WTC11 (cell line): Measurements from ENCODE around the gene PDSS2. TPM values are rescaled to one million over a fixed set of nuclear protein-coding genes. Genes with fewer than 3 reads are reported as not detected.

ENCODE experiments used
- ATAC-seq: fragments of 200-7000 bp; cut with Tn5 transposase; 2 replicates; pipeline ENCODE4 v1.10.0; 2021; ENCODE audit warnings: mild to moderate bottlenecking, moderate library complexity
- CTCF ChIA-PET: fragments of 300-600 bp; sonication (Branson Sonifier 250); formaldehyde crosslinking; loops from one replicate; lab custom pipeline; 2021; ENCODE audit warnings: antibody characterized with exemption; lab: Charles Lee
- POLR2A ChIA-PET: fragments of 350-600 bp; sonication (Branson Sonifier 250); formaldehyde crosslinking; loops from one replicate; lab custom pipeline; 2021; ENCODE audit warnings: antibody characterized with exemption; lab: Charles Lee
- DNase-seq: peaks from one replicate; pipeline ENCODE4 v3.0.0; 2021; ENCODE audit warnings: low spot score
- H3K27ac Mint-ChIP-seq: 2 replicates; pipeline ENCODE4 v1.8.0; 2021; ENCODE audit warnings: mixed read lengths
- H3K27me3 Mint-ChIP-seq: 2 replicates; pipeline ENCODE4 v1.8.0; 2021; ENCODE audit warnings: low read depth, mild to moderate bottlenecking, moderate library complexity, mixed read lengths
- H3K36me3 Mint-ChIP-seq: 2 replicates; pipeline ENCODE4 v1.8.0; 2021; ENCODE audit warnings: mixed read lengths
- H3K4me1 Mint-ChIP-seq: 2 replicates; pipeline ENCODE4 v1.8.0; 2022; ENCODE audit warnings: mixed read lengths
- H3K4me3 Mint-ChIP-seq: 2 replicates; pipeline ENCODE4 v1.8.0; 2021; ENCODE audit warnings: mild to moderate bottlenecking, moderate library complexity, mixed read lengths
- H3K9me3 Mint-ChIP-seq: 2 replicates; pipeline ENCODE4 v1.8.0; 2021; ENCODE audit warnings: mixed read lengths
- ATF2 ChIP-seq: sonication (generic); formaldehyde crosslinking; IDR thresholded peaks from 2 replicates; pipeline ENCODE4 v1.8.1; 2022; ENCODE audit warnings: low read depth, missing genetic modification reagents, borderline replicate concordance
- ATF3 ChIP-seq: sonication (generic); formaldehyde crosslinking; conservative IDR thresholded peaks from 2 replicates; pipeline ENCODE4 v1.8.1; 2022; ENCODE audit warnings: mild to moderate bottlenecking, missing genetic modification reagents
- CTCF ChIP-seq: fragments of 200-600 bp; IDR thresholded peaks from 2 replicates; pipeline ENCODE4 v1.8.0; 2022; ENCODE audit warnings: antibody characterized with exemption
- EMX1 ChIP-seq: fragments of 250-450 bp; sonication (Bioruptor Pico); IDR thresholded peaks from 2 replicates; pipeline ENCODE4 v1.8.0; 2021; ENCODE audit warnings: mild to moderate bottlenecking
- ETV6 ChIP-seq: sonication (generic); formaldehyde crosslinking; IDR thresholded peaks from 2 replicates; pipeline ENCODE4 v1.8.1; 2022; ENCODE audit warnings: mild to moderate bottlenecking, missing genetic modification reagents
- FOXJ3 ChIP-seq: sonication (generic); formaldehyde crosslinking; IDR thresholded peaks from 2 replicates; pipeline ENCODE4 v1.9.0; 2021; ENCODE audit warnings: missing genetic modification reagents, mild to moderate bottlenecking, borderline replicate concordance
- FOXP1 ChIP-seq: sonication (generic); formaldehyde crosslinking; IDR thresholded peaks from 2 replicates; pipeline ENCODE4 v1.8.0; 2022; ENCODE audit warnings: missing genetic modification reagents, mild to moderate bottlenecking, moderate library complexity, borderline replicate concordance
- FOXP4 ChIP-seq: sonication (generic); formaldehyde crosslinking; IDR thresholded peaks from 2 replicates; pipeline ENCODE4 v1.8.0; 2022; ENCODE audit warnings: mild to moderate bottlenecking, missing genetic modification reagents
- KAT7 ChIP-seq: sonication (generic); formaldehyde crosslinking; IDR thresholded peaks from 2 replicates; pipeline ENCODE4 v1.8.1; 2023; ENCODE audit warnings: missing genetic modification reagents, mild to moderate bottlenecking, borderline replicate concordance
- MXD4 ChIP-seq: fragments of 250-450 bp; sonication (Bioruptor Pico); IDR thresholded peaks from 2 replicates; pipeline ENCODE4 v1.8.0; 2021; ENCODE audit warnings: mild to moderate bottlenecking, moderate library complexity, borderline replicate concordance
- NFYB ChIP-seq: sonication (generic); formaldehyde crosslinking; conservative IDR thresholded peaks from 2 replicates; pipeline ENCODE4 v1.8.0; 2022; ENCODE audit warnings: low read depth, missing genetic modification reagents
- OVOL2 ChIP-seq: fragments of 250-450 bp; sonication (Bioruptor Pico); IDR thresholded peaks from 2 replicates; pipeline ENCODE4 v1.9.0; 2021; ENCODE audit warnings: mild to moderate bottlenecking, borderline replicate concordance
- PREB ChIP-seq: sonication (generic); formaldehyde crosslinking; IDR thresholded peaks from 2 replicates; pipeline ENCODE4 v1.8.1; 2022; ENCODE audit warnings: mild to moderate bottlenecking, missing genetic modification reagents, moderate library complexity, borderline replicate concordance
- RELA ChIP-seq: sonication (generic); formaldehyde crosslinking; IDR thresholded peaks from 2 replicates; pipeline ENCODE4 v1.8.1; 2022; ENCODE audit warnings: missing genetic modification reagents, mild to moderate bottlenecking, borderline replicate concordance
- SMAD4 ChIP-seq: sonication (generic); formaldehyde crosslinking; IDR thresholded peaks from 2 replicates; pipeline ENCODE4 v1.8.0; 2022; ENCODE audit warnings: mild to moderate bottlenecking, missing genetic modification reagents
- SP1 ChIP-seq: sonication (generic); formaldehyde crosslinking; conservative IDR thresholded peaks from 2 replicates; pipeline ENCODE4 v1.8.1; 2022; ENCODE audit warnings: missing genetic modification reagents
- TCF7 ChIP-seq: sonication (generic); formaldehyde crosslinking; IDR thresholded peaks from 2 replicates; pipeline ENCODE4 v1.8.0; 2022; ENCODE audit warnings: mild to moderate bottlenecking, low read depth, missing genetic modification reagents, moderate library complexity
- TEAD1 ChIP-seq: sonication (generic); formaldehyde crosslinking; IDR thresholded peaks from 2 replicates; pipeline ENCODE4 v1.8.0; 2022; ENCODE audit warnings: mild to moderate bottlenecking, missing genetic modification reagents
- USF1 ChIP-seq: sonication (generic); formaldehyde crosslinking; IDR thresholded peaks from 2 replicates; pipeline ENCODE4 v1.8.0; 2022; ENCODE audit warnings: mild to moderate bottlenecking, missing genetic modification reagents
- ZBTB21 ChIP-seq: sonication (generic); formaldehyde crosslinking; IDR thresholded peaks from 2 replicates; pipeline ENCODE4 v1.8.1; 2023; ENCODE audit warnings: mild to moderate bottlenecking, missing genetic modification reagents, borderline replicate concordance
- ZNF219 ChIP-seq: sonication (generic); formaldehyde crosslinking; IDR thresholded peaks from 2 replicates; pipeline ENCODE4 v1.8.0; 2023; ENCODE audit warnings: missing genetic modification reagents, mild to moderate bottlenecking, borderline replicate concordance
- ZNF232 ChIP-seq: sonication (generic); formaldehyde crosslinking; IDR thresholded peaks from 2 replicates; pipeline ENCODE4 v1.8.0; 2022; ENCODE audit warnings: mild to moderate bottlenecking, missing genetic modification reagents
- total RNA-seq: library from RNA; stranded (reverse); gene quantifications from 3 replicates; pipeline ENCODE4 v1.2.3, GENCODE V29; 2021
- TF ChIP-seq, protein P1 (sequence below): sonication (generic); formaldehyde crosslinking; IDR thresholded peaks from 2 replicates; pipeline ENCODE4 v1.8.1; 2023; ENCODE audit warnings: mild to moderate bottlenecking, moderate library complexity, missing genetic modification reagents
- TF ChIP-seq, protein P2 (sequence below): sonication (generic); formaldehyde crosslinking; IDR thresholded peaks from 2 replicates; pipeline ENCODE4 v1.8.1; 2023; ENCODE audit warnings: mild to moderate bottlenecking, missing genetic modification reagents
- TF ChIP-seq, protein P3 (sequence below): sonication (generic); formaldehyde crosslinking; IDR thresholded peaks from 2 replicates; pipeline ENCODE4 v1.8.0; 2023; ENCODE audit warnings: missing genetic modification reagents

Gene PDSS2
- total RNA-seq, 1 experiment from 2014 or later, result 18.3 TPM

DNA sequence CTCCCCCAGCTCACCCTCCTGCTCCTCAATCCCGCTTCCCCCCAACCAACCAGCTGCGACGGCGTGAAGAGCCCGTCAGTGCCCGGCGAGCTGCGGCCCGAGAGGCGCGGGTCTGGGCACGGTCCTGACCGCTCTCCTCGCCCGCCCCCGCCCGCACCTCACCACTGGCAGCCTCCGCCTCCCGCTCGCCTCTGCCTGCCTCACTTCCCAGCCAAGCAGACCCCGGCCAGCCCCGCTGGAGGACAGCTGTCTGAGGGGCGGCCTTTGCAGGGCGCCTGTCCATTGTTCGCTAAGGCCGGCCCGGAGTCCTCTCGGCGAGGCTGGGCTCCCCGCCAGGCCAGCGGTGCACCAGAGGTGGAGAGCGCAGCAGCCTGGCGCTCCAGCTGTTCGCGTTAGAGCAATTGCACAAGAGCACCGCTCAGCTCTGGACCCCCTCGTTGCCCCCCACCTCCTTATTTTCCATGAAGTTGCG is 31.8 kb upstream of the PDSS2 start:
- peak; percentile 12 for ATAC-seq
- no peaks in the 10 kb centered on the region for H3K9me3 Mint-ChIP-seq
- peaks cover 35% of the 10 kb centered on the region for H3K27me3 Mint-ChIP-seq
- DNase-seq, result peak; percentile 71
- TF ChIP-seq ZBTB21, result no peak
- TF ChIP-seq FOXP4, result 0 out of 2 replicates have a peak, but pooled peaks have one; percentile 37
- TF ChIP-seq, protein P1, sequence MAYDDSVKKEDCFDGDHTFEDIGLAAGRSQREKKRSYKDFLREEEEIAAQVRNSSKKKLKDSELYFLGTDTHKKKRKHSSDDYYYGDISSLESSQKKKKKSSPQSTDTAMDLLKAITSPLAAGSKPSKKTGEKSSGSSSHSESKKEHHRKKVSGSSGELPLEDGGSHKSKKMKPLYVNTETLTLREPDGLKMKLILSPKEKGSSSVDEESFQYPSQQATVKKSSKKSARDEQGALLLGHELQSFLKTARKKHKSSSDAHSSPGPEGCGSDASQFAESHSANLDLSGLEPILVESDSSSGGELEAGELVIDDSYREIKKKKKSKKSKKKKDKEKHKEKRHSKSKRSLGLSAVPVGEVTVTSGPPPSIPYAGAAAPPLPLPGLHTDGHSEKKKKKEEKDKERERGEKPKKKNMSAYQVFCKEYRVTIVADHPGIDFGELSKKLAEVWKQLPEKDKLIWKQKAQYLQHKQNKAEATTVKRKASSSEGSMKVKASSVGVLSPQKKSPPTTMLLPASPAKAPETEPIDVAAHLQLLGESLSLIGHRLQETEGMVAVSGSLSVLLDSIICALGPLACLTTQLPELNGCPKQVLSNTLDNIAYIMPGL, result peak; percentile 74
- no peak for TF ChIP-seq ZNF219 (CRISPR knock-in tag)
- TF ChIP-seq SMAD4, result no peak
- no peak for TF ChIP-seq CTCF
- no peak for TF ChIP-seq TCF7
- TF ChIP-seq EMX1 (CRISPR knock-in tag), result no peak
- TF ChIP-seq ZNF232 (CRISPR knock-in tag), result 0 out of 2 replicates have a peak, but pooled peaks have one; percentile 3
- TF ChIP-seq ETV6 (CRISPR knock-in tag), result 0 out of 2 replicates have a peak, but pooled peaks have one; percentile 14
- no peak for TF ChIP-seq USF1 (CRISPR knock-in tag)
- peak; percentile 65; the same call in 1 of the 2 replicates for TF ChIP-seq FOXP1 (CRISPR knock-in tag)
- TF ChIP-seq KAT7 (CRISPR knock-in tag), result peak; percentile 88; the same call in 1 of the 2 replicates
- no peak for TF ChIP-seq MXD4 (CRISPR knock-in tag)
- TF ChIP-seq NFYB (CRISPR knock-in tag), result 0 out of 2 replicates have a peak, but pooled peaks have one; percentile 11
- 0 out of 2 replicates have a peak, but pooled peaks have one; percentile 56 for TF ChIP-seq RELA (CRISPR knock-in tag)
- TF ChIP-seq, protein P2, sequence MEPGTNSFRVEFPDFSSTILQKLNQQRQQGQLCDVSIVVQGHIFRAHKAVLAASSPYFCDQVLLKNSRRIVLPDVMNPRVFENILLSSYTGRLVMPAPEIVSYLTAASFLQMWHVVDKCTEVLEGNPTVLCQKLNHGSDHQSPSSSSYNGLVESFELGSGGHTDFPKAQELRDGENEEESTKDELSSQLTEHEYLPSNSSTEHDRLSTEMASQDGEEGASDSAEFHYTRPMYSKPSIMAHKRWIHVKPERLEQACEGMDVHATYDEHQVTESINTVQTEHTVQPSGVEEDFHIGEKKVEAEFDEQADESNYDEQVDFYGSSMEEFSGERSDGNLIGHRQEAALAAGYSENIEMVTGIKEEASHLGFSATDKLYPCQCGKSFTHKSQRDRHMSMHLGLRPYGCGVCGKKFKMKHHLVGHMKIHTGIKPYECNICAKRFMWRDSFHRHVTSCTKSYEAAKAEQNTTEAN (CRISPR knock-in tag), result 0 out of 2 replicates have a peak, but pooled peaks have one; percentile 29
- TF ChIP-seq, protein P3, sequence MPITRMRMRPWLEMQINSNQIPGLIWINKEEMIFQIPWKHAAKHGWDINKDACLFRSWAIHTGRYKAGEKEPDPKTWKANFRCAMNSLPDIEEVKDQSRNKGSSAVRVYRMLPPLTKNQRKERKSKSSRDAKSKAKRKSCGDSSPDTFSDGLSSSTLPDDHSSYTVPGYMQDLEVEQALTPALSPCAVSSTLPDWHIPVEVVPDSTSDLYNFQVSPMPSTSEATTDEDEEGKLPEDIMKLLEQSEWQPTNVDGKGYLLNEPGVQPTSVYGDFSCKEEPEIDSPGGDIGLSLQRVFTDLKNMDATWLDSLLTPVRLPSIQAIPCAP (CRISPR knock-in tag), result no peak
- no peak for TF ChIP-seq PREB
- no peak for TF ChIP-seq TEAD1 (CRISPR knock-in tag)
- TF ChIP-seq ATF2 (CRISPR knock-in tag), result no peak
- no peak for TF ChIP-seq ATF3
- TF ChIP-seq FOXJ3, result no peak
- TF ChIP-seq OVOL2 (CRISPR knock-in tag), result no peak
- TF ChIP-seq SP1, result peak; percentile 47; the same call in 1 of the 2 replicates
- no peaks in the 10 kb centered on the region for H3K36me3 Mint-ChIP-seq
- no peak overlapping the region for H3K27ac Mint-ChIP-seq
- CTCF ChIA-PET, result interaction anchor here (1.0 to 6.5 kb wide), 4 partner anchors 32 to 1131 kb away, joined by 3 to 31 read pairs (median 4); partner anchors contain the start of genes CRYBG1 and PDSS2
- POLR2A ChIA-PET, result interaction anchor here (0.6 to 1.6 kb wide), 5 partner anchors 32 to 993 kb away, joined by 3 to 7 read pairs (median 3); partner anchors contain the start of gene PDSS2
- H3K4me3 Mint-ChIP-seq, result no peak overlapping the region
- H3K4me1 Mint-ChIP-seq, result peaks cover 21% of the 10 kb centered on the region
